HG02870 (cell line): Measurements from ENCODE around the gene PTPRN2.
"Not testable (repeated sequence)": the region's sequence is repeated elsewhere in the genome, so short reads cannot be mapped to it uniquely, and the experiment has no call there.

ENCODE experiments used
- ATAC-seq: cut with Tn5 transposase; IDR thresholded peaks from one replicate; pipeline ENCODE4 v1.9.1; 2021; ENCODE audit warnings: mild to moderate bottlenecking, moderate library complexity; ENCODE audit not compliant: unreplicated experiment

Gene PTPRN2

GRCh38 chr7:158315326-158315725 is 272.3 kb downstream of the PTPRN2 start:
- ATAC-seq, result no peak

GRCh38 chr7:158314394-158314793 is 273.2 kb downstream of the PTPRN2 start:
- no peak for ATAC-seq

GRCh38 chr7:158313931-158314330 is 273.7 kb downstream of the PTPRN2 start:
- ATAC-seq, result no peak

DNA sequence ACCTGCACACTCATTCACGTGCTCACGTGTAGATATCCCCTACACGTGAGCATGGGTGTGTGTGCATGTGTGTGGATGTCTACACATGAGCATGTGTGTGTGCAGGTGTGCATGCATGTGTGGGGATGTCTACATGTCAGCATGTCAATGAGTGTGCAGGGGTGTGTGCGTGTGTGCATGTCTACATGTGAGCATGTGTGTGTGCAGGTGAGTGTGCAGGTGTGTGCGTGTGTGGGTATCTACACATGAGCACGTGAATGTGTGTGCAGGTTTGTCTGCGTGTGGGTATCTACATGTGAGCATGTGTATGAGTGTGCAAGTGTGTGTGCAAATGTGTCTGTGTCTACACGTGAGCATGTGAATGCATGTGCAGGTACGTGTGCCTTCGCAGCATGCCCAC is 274.8 kb downstream of the PTPRN2 start:
- ATAC-seq, result no peak

GRCh38 chr7:158311791-158312190 is 275.8 kb downstream of the PTPRN2 start:
- no peak for ATAC-seq

DNA sequence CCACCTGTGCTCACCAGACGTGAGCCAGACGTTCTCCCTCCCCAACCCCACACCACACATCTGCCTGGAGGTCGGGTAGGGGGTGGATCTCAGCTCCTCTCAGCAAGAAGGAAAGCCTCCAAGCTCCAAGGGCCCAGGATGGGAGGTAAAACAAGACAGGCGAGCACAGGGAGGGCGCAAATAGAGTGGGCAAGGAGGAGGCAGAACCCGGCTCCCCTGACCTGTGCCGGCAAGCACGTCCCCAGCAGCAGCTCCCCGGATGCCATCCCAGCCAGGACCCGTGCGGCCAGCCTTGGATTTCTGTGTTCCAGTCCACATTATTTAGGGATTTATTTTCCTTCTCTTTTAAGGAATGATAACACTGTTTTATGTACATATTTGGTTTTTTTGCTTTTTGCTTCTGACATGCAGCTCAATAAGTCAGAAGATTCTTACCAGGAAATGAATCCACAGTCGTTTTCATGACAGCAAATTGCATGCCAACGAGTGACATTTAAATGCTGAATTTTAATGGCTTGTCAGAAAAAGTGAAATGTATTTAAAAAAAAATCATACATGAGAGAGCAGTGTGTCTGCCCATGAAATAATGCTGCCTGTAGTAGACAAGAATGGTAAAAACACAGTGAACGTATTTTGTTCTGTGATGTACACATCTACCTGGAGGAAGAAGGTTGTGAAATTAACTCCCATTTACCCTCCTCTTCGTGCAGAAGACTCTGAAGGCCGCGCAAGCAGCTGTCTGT is 276.5 kb downstream of the PTPRN2 start:
- ATAC-seq, result no peak

DNA sequence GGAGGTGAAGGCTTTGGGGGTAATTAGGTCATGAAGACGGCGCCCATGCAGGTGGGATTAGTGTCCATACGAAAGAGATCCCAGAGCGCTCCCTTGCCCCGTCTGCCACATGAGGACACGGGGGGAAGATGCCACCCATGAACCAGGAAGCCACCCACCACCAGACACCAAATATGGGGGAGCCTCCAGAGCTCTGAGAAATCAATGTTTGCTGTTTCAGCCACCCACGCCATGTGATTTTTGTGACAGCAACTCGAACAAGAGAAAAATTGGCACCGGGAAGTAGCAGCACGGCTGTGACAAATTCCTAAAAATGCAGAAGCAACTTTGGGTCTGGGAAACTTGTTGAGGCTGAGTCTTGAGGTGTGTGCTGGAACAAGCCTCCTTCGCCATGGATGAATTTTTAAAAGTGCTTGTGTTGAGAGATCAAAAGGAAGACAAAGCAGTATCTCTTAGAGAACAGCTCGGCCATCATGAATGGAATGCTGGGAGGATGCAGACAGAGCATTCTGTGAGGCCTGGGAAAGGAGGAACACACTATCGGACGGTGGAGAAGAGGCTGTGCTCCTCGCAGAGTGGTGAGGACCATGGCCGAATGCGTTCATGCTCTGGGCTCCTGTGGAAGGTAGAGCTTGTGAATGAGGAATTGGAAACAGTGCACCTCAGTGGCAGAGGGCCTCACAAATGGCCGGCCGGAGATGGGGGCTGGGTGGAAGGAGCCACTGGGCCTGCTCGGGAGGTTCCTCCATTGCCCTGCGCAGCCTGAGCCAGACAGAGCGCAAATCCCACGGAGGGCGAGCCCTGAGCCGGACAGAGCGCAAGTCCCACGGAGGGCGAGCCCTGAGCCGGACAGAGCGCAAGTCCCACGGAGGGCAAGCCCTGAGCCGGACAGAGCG is 277.5 kb downstream of the PTPRN2 start:
- ATAC-seq, result no peak

GRCh38 chr7:158308001-158308400 is 279.6 kb downstream of the PTPRN2 start:
- ATAC-seq, result no peak

DNA sequence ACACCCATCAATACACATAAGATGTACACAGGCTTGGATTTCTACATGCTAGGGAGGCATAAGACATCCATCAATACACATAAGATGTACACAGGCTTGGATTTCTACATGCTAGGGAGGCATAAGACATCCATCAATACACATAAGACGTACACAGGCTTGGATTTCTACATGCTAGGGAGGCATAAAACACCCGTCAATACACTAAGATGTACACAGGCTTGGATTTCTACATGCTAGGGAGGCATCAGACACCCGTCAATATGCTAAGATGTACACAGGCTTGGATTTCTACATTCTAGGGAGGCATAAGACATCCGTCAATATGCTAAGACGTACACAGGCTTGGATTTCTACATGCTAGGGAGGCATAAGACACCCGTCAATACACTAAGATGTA is 283.6 kb downstream of the PTPRN2 start:
- ATAC-seq, result not testable (repeated sequence)

DNA sequence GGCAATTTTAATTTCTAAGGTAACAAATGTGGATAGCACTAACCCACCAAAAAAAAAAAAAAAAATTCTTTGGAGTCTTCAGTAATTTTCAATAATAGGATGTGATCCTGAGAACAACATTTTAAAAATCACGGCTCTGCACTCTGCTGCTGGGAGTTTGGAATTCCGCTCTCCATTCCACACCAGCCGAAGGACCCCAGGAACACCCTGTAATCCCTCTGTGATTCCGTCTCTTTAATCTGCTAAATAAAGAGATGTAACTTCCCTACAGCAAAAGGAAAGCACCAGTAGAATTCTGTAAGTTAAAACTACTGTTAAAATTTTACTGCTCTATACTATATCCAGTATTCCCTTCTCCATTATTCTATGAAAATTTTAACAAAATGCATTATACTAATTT is 284.5 kb downstream of the PTPRN2 start:
- ATAC-seq, result no peak

GRCh38 chr7:158302274-158303070 is 285.2 kb downstream of the PTPRN2 start:
- ATAC-seq, result no peak

DNA sequence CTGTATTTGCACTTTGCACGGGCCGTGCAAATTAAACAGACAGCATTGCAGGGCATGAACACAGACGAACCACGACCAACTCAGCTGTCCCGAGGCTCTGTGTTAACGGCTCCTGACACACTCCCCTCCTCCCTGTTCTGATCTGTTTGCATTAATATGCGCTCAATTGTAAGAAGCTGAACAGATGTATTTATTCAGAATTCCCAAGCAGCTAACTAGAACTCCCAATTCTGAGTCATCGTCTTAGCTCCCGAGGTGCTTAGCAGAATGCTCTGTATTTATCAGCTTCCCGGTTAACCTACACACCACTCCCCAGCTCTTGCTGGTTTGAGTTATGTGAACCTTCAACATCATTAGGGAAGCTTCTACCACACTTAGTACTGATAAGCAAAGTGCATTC is 286.4 kb downstream of the PTPRN2 start:
- ATAC-seq, result no peak

DNA sequence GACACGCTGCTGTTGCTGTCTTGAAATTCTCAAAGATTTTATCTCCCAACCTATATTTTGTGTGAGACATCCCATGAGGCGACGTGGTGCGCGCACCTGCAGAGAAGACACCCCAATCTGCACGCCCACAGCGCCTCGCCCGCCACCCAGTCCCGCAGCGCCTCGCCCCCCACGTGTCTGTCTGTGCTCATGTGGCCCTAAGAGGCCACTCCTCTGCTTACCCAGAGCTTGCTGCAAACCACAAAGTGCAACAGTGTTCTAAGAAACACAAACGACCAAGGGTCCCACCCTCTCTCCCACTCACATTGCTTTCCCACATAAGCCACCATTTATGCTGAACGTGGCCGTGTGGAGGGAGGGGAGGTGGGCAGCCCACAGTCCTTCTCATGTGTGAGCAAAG is 287.2 kb downstream of the PTPRN2 start:
- no peak for ATAC-seq

DNA sequence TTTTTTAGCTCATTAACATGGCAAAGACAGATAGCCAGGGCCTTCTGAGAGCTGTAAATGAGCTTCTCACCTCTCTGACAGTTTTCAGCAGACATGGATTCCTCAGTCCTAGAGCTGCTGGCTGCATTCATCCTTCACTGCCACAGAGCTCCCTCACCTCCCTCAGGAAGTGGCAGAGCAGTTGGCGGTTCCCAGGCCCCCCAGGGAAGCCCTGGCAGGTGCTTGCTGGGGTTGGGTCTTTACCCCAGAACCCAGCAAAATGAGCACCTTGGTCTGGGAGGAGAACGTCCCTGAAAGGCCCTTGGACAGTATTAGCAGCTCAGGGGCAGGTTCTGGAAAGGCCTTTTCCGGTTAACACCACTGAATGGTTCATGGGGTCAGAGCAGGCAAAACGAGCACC is 288.0 kb downstream of the PTPRN2 start:
- ATAC-seq, result no peak

- ATAC-seq, result no peak
Observed at GRCh38 chr7:158296798-158297104, 290.9 kb downstream of the PTPRN2 start.

GRCh38 chr7:158295966-158296797 is 291.4 kb downstream of the PTPRN2 start:
- ATAC-seq, result no peak

GRCh38 chr7:158294468-158295215 is 293.0 kb downstream of the PTPRN2 start:
- ATAC-seq, result not testable (repeated sequence)

GRCh38 chr7:158292948-158293347 is 294.7 kb downstream of the PTPRN2 start:
- ATAC-seq, result no peak

DNA sequence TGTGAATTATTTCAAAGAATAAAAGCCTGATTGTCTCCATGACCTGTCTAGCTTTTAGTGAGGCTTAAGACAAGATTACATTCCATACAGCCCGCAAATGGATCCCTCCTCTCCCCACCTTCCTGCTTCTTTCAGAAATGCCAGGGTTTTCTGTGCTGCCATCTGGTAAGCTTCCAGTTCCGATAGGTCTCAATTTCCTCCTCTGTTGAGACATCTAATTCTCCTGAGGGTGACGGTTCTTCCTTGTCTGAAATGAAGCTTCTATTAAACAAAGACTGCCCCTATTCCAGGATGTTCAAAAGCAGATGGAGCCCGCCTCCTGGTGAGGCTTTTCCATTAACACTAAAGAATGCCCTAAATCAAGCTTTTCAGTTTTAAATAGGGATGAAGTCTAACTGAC is 295.6 kb downstream of the PTPRN2 start:
- ATAC-seq, result no peak
